CMK (cell line): ENCODE results near the gene SNX6.
"Not testable (repeated sequence)": the region's sequence is repeated elsewhere in the genome, so short reads cannot be mapped to it uniquely, and the experiment has no call there.

Source experiments
- DNase-seq: peaks from one replicate; pipeline ENCODE4 v3.0.0-alpha.2; 2010; ENCODE audit warnings: low read depth

The SNX6 gene

GRCh38 chr14:34634360-34634771 lies 4.4 kb upstream of the SNX6 start:
- DNase-seq = not testable (repeated sequence)

GRCh38 chr14:34633742-34634141 lies 3.8 kb upstream of the SNX6 start:
- no peak for DNase-seq

DNA sequence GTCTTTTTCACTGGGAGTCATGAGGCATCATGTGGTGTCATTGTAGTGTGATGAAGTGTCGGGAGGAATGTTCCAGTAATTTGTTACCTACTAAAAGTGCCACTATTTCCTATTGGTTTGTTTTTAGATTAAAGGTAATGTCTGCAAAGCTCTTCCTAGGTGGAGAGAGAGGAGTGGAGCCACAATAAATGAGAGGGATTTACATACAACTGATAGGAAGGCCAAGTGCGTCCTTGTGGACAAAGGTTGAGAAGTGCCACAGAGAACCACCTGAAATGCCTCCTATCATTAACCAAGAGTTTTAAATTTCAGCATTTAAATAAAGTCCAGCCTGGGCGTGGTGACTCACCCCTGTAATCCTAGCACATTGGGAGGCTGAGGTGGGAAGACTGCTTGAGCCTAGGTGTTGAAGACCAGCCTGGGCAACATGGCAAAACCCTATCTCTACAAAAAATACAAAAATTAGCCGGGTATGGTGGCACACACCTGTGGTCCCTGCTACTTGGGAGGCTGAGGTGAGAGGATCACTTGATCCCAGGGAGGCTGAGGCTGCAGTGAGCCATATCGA lies 2.5 kb upstream of the SNX6 start:
- no peak for DNase-seq

GRCh38 chr14:34629344-34629656 lies 648 bp downstream of the SNX6 start:
- no peak for DNase-seq

DNA sequence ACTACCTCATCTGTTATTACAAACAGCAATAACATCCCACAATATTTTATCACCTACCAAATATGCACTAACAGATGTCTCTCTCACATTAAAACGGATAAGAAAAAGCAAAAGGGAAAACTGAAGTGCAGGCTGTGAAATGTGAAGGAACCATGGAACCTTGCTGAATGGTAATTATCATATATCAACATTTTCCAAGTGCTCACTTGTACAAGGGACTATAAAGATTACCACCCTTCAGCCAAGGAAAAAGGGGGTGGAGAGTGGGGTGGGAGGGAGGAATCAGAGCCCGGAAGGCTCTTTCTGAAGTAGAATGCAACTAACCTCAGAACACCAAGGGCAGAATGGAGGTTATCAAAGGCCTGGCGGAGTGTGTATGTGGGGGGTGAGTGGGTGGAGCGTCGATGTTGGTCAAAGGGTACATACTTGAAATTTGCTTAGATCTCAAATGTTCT lies 1.2 kb downstream of the SNX6 start:
- DNase-seq = no peak

DNA sequence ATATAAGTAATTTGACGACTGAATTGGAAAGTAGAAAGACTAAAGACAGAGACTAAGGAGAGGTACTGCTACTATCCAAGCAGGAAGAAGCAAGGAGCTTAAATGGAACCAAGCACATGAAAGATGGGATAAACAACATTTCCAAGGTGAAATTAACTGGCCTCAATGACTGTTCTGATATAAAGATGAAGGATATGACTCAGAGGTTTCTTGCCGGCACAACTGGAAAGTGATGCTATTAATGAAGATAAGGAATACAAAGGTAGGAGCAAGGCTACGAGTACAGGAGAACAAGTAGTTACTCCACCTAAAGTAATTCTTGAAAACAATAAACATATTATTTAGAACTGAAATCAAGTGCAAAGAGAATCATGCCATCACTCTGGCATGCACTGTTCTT lies 6.4 kb downstream of the SNX6 start:
- DNase-seq = no peak

DNA sequence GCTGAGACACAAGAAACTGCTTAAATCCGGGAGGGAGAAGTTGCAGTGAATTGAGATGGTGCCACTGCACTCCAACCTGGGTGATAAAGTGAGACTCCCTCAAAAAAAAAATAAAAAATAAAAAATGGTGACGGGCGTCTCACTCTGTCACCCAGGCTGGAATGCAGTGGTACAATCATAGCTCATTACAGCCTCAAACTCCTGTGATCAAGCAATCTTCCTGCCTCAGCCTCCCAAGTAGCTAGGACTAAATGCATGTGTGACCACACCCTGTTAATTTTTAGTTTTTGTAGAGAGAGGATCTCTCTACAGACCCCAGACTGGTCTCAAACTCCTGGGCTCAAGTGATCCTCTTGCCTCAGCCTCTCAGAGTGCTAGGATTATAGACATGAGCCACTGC lies 9.1 kb downstream of the SNX6 start:
- no peak for DNase-seq

DNA sequence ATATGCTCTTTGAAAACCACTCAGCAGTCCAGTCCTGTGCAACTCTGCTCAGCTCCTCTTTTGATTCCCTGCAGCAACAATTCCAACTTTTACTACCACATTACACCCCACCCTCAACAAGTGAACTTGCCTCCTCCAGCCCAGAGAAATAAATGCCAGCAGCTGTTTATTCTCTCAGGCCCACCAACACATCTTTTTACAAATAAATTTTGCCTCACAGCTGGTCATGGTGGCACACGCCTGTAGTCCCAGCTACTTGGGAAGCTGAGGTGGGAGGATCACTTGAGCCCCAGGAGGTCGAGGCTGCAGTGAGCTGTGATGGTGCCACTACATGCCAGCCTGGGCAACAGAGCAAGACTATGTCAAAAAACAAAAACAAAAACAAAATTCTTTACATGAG lies 9.8 kb downstream of the SNX6 start:
- DNase-seq = no peak

DNA sequence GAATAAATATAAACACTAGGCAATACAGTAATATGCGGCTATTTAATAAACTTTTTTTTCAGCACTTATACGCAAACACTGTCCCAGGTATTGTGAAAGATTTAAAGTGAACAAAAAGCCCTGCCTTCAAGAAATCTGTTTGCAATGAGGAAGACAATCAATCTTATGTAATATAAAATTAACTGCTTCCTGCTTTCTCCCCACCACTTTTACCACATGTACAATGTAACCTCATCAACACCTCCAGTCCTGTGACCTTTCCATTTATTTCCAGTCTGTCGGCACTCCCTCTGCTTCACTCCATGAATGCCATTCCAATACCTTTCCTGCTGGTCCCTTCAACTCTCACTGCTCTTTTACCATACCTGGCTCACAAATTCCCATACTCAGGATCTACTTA lies 10.5 kb downstream of the SNX6 start:
- DNase-seq = no peak

- no peak for DNase-seq
Measured at GRCh38 chr14:34616360-34616759, 13.6 kb downstream of the SNX6 start.

DNA sequence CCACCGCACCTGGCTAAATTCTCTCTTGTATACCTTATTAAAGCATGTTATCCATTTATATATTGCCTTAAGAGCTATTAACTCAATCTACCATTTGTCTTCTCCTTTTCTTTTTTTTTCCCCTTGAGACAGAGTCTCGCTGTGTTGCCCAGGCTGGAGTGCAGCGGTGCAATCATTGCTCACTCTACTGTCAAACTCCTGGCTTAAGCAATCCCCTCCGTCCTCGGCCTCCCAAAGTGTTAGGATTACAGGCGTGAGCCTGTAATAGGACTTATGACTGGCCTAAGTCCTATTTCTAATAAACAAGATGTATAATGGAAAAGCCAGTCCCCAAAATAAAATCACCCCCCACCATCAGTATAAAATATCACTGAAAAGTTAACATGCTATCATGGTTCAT lies 14.4 kb downstream of the SNX6 start:
- DNase-seq = no peak

DNA sequence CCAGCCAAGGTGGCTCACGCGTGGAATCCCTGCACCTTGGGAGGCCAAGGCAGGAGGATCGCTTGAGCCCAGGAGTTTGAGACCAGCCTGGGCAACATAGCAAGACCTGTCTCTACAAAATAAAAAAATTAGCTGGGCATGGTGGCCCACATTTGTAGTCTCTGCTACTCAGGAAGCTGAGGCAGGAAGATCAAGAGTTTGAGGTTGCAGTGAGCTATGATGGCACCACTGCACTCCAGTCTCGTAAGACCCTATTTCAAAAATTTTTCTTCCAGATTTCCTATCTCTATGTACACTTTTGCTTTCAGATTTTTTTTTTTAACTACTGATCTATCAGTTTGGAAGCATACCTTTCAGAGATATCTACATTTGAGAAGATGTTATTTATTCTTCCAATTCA lies 15.3 kb downstream of the SNX6 start:
- DNase-seq = no peak

GRCh38 chr14:34610101-34610500 lies 19.8 kb downstream of the SNX6 start:
- DNase-seq = no peak

GRCh38 chr14:34605461-34605860 lies 24.5 kb downstream of the SNX6 start:
- no peak for DNase-seq

GRCh38 chr14:34604995-34605394 lies 25.0 kb downstream of the SNX6 start:
- DNase-seq = no peak

GRCh38 chr14:34596891-34597290 lies 33.1 kb downstream of the SNX6 start:
- DNase-seq = no peak

DNA sequence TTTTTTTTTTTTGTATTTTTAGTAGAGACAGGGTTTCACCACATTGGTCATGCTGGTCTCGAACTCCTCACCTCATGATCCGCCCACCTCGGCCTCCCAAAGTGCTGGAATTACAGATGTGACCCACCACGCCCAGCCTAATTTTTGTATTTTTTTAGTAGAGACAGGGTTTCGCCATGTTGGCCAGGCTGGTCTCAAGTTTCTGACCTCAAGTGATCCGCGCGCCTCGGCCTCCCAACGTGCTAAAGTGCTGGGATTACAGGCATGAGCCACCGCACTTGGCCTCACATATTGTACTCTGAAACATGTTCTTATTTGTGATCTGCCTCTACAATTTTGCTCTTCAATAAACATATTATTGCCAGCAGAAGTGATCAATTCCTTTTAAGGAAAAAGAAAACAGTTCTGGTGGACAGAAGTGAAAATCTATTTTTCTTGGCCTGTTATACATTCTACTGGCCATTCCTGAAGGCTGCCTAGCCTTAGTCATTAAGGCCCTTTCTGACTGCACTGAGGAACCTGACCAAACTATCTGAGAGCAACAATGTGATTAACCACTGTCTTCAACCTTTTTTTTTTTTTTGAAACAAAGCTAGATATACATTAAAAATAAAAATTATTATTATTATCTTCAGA lies 36.1 kb downstream of the SNX6 start:
- no peak for DNase-seq

DNA sequence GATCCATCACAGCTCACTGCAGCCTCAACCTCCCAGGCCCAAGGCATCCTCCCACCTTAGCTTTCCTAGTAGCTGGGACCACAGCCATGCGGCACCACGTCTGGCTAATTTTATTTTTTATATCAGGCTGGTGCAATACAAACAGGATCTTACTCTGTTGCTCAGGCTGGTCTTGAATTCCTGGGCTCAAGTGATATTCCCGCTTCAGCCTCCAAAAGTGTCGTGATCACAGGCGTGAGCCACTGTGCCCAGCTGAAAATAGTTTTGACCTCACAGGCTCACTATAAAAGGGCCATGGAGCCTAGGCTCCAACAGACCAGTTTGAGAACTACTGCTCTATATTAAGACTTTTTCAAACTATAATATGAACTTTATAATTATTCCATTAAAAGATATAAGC lies 37.3 kb downstream of the SNX6 start:
- DNase-seq = no peak

DNA sequence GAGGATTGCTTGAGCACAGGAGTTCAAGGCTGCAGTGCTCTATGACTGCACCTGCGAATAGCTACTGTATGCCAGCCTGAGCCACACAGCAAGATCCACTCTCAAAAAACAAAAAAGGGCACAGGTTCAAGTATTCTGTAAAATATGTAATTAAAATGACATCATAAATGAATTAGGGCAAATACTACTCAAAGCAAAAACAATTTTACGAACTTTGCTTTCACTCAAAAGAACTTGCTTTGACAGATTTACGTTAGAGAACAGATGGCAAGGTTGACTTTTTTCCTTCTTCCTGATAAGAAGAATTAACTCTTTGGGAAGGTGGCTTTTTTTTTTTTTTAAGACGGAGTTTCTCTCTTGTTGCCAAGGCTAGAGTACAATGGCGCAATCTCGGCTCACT lies 46.4 kb downstream of the SNX6 start:
- DNase-seq = no peak

DNA sequence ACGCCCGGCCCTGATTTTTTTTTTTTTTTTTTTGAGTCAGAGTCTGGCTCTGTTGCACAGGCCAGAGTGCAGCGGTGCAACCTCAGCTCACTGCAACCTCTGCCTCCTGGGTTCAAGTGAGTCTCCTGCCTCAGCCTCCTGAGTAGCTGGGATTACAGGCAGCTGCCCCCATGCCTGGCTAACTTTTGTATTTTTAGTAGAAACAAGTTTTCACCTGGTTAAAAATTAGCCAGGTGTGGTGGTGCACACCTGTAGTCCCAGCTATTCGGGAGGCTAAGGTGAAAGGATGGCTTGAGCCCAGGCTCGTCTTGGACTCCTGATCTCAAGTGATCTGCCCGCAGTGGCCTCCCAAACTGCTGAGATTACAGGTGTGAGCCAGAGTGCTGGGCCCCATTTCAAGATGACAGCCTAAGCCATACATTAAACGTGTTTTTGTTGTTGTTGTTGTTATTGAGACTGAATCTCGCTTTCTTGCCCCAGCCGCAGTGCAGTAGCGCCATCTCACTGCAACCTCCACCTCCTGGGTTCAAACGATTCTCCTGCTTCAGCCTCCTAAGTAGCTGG lies 47.7 kb downstream of the SNX6 start:
- no peak for DNase-seq

DNA sequence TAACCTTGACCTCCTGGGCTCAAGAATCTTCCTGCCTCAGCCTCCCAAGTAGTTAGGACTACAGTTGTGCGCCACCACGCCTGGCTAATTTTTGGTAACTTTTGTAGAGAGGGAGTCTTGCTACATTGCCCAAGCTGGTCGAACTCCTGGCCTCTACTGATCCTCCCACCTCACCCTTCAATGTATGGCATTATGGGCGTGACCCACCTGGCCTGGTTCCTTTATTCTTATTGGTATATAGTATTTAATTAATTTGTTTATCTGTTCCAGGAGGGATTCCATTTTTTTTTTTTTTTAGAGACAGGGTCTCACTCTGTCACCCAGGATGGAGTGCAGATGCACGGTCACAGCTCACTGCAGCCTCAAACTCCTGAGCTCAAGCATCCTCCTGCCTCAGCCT lies 49.6 kb downstream of the SNX6 start:
- DNase-seq = no peak

DNA sequence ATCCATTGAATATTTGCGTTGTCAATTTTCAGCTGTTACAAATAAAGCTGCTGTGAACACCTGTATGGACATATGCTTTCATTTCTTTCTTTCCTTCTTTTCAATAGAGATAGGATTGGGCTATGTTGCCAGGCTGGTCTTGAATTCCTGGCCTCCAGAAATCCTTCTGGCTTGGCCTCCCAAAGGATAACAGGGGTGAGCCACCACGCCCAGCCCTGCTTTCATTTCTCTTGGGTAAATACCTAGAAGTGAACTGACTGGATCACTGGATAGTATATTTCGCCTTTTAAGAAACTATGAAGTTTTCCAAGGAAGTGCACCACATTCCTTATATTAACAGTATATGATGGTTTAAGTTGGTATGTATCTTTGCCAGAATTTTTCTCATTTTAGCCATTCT lies 58.2 kb downstream of the SNX6 start:
- no peak for DNase-seq

DNA sequence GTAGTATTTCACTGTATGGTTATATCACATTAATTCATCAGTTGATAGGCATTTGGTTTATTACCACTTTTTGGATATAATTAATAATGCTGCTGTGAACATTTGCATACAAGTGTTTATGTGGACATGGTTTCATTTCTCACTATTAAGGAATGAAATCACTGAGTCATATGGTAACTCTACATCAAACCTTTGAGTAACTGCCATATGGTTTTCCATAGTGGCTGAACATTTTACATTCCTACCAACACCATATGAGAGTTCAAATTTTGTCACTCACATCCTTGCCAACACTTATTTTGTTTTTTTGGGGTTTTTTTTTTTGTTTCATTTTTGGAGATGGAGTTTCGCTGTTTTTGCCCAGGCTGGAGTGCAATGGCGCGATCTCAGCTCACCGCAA lies 60.2 kb downstream of the SNX6 start:
- no peak for DNase-seq

GRCh38 chr14:34568803-34569202 lies 61.1 kb downstream of the SNX6 start:
- DNase-seq = no peak
